GM03348 (cell line): ENCODE measurements around the gene MGA.

ENCODE experiments used
- DNase-seq: peaks from one replicate; pipeline ENCODE4 v3.0.0; 2012; ENCODE audit warnings: low spot score

MGA gene

DNA sequence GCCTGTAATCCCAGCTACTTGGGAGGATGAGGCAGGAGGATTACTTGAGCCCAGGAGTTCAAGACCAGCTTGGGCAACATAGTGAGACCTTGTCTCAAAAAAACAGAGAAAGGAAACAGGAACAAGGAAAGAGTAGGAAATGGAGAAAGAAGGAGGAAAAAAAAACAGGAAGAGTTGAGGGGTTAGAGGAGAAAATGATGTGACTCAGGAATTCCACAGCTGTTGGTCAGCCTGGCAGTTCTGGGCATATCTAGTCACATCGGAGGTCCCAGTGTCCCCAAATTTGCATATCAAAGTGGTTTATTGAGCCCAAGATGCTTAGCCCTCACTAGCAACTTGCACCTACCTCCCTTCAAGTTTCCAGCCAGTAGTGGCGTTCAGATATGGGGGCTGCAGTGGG lies 148.9 kb downstream of the MGA start:
- peak; percentile 31 for DNase-seq

- no peak for DNase-seq
These were observed 149.5 kb downstream of the MGA start for GRCh38 chr15:41809526-41810220.

GRCh38 chr15:41810651-41811431 lies 150.6 kb downstream of the MGA start:
- no peak for DNase-seq

GRCh38 chr15:41811432-41812195 lies 151.4 kb downstream of the MGA start:
- peak; percentile 92 for DNase-seq

DNA sequence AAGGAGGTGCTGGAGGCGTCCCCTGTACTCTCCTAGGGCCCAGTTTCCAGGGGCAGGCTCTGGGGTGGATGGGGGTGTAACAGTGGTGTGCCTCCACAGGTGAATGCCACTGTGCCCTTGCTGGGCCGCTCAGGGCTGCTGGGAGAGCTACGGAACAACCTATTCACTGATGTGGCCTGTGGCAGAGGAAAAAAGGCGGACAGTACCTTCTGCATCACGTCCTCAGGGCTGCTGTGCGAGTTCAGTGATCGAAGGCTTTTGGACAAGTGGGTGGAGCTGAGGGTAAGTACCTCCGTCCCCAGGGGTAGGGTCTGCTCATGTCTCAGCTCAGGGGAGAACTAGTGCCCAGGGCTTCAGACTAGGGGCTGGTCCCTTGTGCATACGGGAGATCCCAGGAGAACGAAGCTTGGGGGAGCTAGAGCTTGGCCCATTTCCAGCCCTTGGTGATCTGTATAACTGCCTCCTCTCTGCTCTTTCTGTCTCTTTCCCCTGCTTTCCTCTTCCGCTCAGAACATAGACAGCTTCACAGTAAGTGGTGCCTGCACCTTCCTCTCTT lies 152.7 kb downstream of the MGA start:
- DNase-seq, result no peak

GRCh38 chr15:41813426-41813825 lies 153.2 kb downstream of the MGA start:
- DNase-seq, result no peak

- DNase-seq, result no peak
These were observed 154.3 kb downstream of the MGA start for GRCh38 chr15:41814534-41814933.

- DNase-seq, result no peak
These were observed 156.6 kb downstream of the MGA start for GRCh38 chr15:41816788-41817187.

DNA sequence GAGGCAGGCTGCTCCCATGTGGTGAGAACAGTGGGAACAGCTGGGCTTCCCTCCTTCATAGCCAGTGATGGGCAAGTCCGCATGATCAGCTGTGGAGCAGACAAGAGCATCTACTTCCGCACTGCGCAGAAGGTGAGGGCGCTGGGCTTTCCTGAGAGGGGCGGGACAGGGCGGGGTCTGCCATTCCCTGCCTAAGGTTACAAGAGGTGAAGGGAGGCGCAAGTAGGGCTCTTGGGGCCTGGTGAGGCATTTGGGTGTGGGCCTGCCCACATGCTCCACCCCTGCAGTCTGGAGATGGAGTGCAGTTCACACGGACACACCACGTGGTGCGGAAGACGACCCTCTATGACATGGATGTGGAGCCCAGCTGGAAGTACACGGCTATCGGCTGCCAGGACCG lies 157.1 kb downstream of the MGA start:
- DNase-seq, result no peak

GRCh38 chr15:41817781-41818180 lies 157.6 kb downstream of the MGA start:
- no peak for DNase-seq

- DNase-seq, result no peak
These were observed 159.3 kb downstream of the MGA start for GRCh38 chr15:41819455-41820050.

- no peak for DNase-seq
These were observed 160.7 kb downstream of the MGA start for GRCh38 chr15:41820791-41821423.

- no peak for DNase-seq
These were observed 161.6 kb downstream of the MGA start for GRCh38 chr15:41821831-41822230.

- DNase-seq, result no peak
These were observed 162.3 kb downstream of the MGA start for GRCh38 chr15:41822471-41822870.
